GM21529 (cell line): Measurements from ENCODE around the gene SLC7A5.

ENCODE experiments used
- ATAC-seq: cut with Tn5 transposase; IDR thresholded peaks from one replicate; pipeline ENCODE4 v1.9.1; 2021; ENCODE audit not compliant: unreplicated experiment

SLC7A5 gene

GRCh38 chr16:87847785-87848675, 21.3 kb downstream of the SLC7A5 start:
- no peak for ATAC-seq

- ATAC-seq: no peak
Measured at GRCh38 chr16:87847467-87847784, 21.9 kb downstream of the SLC7A5 start.

- no peak for ATAC-seq
Measured at GRCh38 chr16:87846705-87847466, 22.4 kb downstream of the SLC7A5 start.

DNA sequence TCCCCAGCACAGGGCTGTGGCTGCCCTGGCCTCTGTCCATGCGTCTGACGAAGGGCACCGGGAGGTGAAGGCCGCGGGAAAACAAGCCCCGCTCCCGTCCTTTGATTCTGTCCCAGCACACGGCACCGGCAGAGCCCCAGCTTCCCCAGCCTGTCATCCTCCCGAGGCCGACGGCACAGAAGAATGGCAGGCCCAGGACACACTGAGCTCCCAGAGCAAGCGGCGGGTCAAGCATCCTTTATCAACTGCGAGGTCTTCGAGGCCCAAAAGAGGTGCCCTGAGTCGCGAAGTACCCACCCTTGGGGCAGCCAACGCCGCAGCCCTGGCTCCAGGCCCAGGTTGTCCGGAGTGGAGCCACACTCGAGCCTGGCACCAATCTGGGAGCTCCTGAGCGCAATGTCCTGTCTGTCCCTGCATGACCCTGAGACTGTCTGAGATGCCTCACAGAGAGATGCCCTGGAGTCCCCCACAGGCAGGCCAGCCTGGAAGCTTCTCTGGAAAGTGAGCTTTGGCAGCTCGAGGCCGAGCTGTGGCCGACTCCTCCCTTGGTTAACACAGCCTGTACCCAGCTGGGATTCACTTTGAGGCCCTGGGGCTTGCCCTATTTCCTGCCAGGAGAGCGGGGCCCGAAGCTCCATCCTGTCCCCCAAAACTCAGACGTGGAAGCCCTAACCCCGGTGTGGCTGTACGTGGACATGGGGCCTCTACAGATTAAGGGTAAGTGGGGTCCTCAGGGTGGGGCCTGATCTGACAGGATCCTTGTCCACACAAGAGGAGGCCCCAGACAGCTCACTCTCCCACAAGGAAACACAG, 23.3 kb downstream of the SLC7A5 start:
- no peak for ATAC-seq

- no peak for ATAC-seq
Measured at GRCh38 chr16:87845213-87845612, 24.1 kb downstream of the SLC7A5 start.

DNA sequence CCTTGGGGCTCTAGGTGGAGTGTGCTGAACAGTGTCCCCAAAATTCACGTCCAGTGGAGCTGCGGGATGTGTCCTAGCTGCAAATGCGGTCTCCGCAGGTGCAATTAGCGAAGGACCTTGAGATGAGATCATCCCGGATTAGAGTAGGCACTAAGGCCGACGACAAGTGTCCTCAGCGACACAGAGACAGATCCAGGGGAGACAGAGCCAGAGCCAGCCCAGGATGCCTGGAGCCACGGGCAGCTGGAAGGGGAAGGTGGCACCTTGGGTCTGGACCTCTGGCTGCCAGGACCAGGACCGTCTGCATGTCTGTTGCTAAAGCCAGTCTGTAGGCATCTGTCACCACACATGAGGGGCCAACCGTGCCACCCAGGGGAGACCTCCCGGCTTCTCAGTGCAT, 24.5 kb downstream of the SLC7A5 start:
- ATAC-seq: no peak

DNA sequence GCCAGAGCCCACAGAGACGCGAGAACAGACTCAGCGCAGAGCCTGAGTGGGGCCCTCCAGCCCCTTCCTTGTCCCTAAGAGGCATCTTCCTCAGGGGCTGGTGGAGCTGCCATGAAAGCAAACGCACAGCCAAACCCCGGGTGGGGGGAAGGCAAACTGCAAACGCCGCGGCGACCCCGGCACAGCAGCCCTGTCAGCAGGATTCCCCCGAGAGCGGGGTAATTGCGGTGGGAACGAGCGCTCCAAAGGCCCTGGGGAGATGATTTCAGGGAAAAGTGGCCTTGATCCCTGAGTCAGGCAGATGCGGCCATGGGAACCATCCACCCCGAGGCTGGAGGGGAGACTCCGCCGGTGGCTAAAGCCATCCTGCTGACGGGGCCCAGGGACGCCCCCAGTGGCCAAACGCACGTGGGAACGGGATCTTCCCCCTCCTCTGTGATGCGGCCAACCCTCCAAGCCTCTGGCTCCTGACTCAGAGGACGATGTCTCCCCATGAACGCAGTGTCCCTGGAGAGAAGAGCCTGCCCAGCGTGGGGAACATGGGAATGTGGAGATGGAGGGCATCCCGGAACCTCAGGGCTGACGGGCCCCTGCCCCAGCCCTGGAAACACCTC, 25.1 kb downstream of the SLC7A5 start:
- ATAC-seq: no peak

DNA sequence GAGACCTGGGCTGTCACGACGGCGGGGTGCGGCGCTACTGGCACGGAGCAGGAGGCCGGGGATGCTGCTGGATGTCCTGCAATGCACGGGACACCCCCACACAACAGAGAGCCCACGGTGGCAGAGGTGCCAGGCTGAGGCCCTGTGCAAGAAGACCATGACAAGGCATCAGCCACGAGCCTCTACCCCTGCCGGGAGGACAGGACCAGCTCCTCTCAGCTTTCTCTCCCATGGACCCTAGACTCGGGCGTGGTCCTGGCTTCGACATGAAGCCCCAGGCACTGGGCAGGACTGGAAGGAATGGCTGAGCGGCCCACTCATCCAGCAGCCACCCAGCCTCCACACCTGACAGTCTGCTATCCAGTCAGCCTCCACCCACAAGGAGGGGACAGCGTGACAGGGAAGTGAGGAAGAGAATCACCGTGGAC, 25.6 kb downstream of the SLC7A5 start:
- no peak for ATAC-seq

DNA sequence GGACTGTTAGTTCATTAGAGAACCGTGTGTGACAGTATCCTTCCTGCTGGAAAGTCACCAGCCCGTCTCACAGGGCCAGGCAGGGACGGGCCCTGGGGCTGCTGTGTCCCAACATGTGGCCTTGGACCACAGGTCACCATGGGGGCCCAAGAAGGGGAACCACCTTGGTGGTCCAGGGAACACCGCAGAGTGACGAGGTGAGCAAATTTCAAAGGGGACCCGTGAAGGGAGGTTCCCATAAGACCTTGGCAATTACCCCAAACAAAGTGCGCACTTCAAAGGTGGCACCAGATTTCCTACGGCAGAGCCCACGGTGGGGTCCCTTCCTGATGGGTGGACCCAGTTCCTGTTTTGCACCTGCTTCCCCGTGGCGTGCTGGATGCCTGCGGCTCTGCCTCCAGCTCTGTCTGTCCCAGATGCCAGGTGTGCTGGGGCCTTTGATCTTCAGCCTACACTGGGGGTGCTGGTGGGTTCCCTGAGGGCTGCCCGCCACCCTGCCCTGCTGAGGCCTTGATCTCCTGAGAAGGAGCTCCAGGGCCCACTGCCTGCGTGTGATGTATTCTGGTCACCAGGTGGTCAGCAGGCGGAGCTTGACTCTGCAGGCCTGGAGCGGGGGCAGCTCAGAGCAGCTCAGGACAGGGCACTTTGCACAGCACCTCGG, 27.0 kb downstream of the SLC7A5 start:
- no peak for ATAC-seq

DNA sequence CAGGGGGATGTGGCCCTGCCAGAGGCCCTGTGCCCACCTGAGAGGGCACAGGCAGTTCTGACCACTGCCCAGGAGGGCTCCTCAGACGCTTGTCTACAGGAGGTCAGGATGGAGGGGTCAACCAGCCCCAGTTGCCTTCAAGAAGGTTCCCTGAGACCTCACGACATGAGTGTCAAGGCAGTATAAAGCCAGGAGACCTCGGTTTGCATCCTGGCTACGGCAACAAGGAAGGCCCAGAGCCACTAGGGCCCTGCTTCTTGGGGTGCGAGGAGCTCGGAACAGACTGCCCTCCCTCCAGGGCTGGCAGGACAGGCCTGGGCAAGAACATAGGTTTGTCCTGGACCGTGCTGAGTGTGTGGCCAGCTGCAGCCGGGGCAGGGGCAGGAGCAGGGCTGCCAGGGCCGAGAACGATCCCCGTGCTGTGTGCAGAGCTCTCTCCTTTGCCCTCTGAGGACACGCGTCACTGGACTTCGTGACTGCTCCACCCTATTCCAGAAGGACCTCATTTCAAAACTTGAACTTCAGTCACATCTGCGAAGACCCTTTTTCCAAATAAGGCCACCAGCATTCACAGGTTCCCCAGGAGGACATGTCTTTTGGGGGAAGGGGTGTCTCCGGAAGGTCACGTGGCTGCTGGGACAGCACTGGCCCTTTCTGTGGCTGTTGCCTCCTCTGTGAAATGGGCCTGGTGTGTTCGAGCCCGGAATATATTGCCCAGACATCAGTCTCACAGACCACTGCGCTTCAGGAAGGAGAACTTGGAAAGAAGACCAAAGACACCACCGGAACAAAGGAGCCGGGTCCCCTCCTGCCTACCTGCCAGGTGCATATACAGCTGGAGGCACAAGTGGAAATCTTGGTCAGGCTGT, 27.7 kb downstream of the SLC7A5 start:
- ATAC-seq: no peak

DNA sequence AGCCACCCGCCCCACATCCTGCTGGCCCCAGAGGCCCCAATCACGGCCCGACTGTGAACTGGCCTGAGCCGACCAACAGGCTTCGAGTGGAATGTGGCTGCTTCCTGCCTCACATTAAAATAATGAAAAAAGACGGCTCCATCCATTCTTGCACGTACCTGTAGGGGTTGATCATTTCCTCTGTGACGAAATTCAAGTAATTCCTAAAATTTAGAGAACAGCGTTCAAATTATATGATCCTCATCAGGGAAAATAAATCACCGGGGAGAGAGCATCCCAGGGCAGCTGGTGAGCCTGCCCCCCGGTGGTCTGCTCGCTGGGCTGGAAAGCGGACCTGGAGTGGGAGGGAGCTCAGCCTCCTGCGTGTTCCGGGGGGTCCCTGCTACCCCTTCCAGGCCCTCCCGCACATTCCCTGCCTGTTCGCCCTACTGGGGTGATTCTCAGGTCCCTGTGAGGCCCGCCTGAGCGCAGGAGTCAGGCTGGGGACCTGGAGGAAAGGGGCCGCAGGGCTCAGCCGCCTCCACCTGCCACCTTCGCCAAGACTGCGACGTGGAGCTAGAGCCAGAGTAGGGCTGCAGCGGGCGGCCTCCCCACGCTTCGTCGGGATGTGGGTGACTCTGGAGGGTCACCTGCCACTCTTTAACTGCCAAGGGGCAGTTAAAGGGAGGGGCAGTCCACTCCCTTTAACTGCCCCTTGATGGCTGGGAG, 28.9 kb downstream of the SLC7A5 start:
- no peak for ATAC-seq

- ATAC-seq: no peak
Measured at GRCh38 chr16:87839542-87840270, 29.6 kb downstream of the SLC7A5 start.

GRCh38 chr16:87838643-87839541, 30.4 kb downstream of the SLC7A5 start:
- no peak for ATAC-seq

GRCh38 chr16:87837627-87838289, 31.5 kb downstream of the SLC7A5 start:
- ATAC-seq: no peak

- ATAC-seq: no peak
Measured at GRCh38 chr16:87836844-87837581, 32.3 kb downstream of the SLC7A5 start.

GRCh38 chr16:87836346-87836843, 32.9 kb downstream of the SLC7A5 start:
- no peak for ATAC-seq
